HepG2 (cell line): ENCODE data around the gene VARS2. TPM values are rescaled to one million over a fixed set of nuclear protein-coding genes. Genes with fewer than 3 reads are reported as not detected.
A peak's percentile ranks its signal among the peaks of the same experiment; 100 is the strongest.

ENCODE experiments used
- AGO1 ChIP-seq: fragments of 200-400 bp; formaldehyde crosslinking; IDR thresholded peaks from 2 replicates; pipeline ENCODE4 v1.6.1; 2017; ENCODE audit warnings: mild to moderate bottlenecking, low read depth, low read length, moderate library complexity; ENCODE audit not compliant: poor library complexity, severe bottlenecking
- FOXC1 ChIP-seq: sonication (generic); formaldehyde crosslinking; IDR thresholded peaks from 2 replicates; pipeline ENCODE4 v1.8.0; 2022; ENCODE audit warnings: mild to moderate bottlenecking, missing genetic modification reagents, borderline replicate concordance
- JARID2 ChIP-seq: sonication (generic); formaldehyde crosslinking; IDR thresholded peaks from 2 replicates; pipeline ENCODE4 v1.8.1; 2023; ENCODE audit warnings: missing genetic modification reagents, inconsistent platforms; ENCODE audit not compliant: insufficient replicate concordance
- KMT2A ChIP-seq: sonication (generic); formaldehyde crosslinking; IDR thresholded peaks from 2 replicates; pipeline ENCODE4 v1.4.0; 2020; ENCODE audit warnings: missing genetic modification reagents
- NBN ChIP-seq: fragments of 450-650 bp; conservative IDR thresholded peaks from 2 replicates; pipeline ENCODE4 v1.6.1; 2017
- NFE2 ChIP-seq: sonication (generic); formaldehyde crosslinking; IDR thresholded peaks from 2 replicates; pipeline ENCODE4 v1.4.0; 2020; ENCODE audit warnings: missing genetic modification reagents
- NFYC ChIP-seq: IDR thresholded peaks from 2 replicates; pipeline ENCODE4 v1.6.1; 2016; ENCODE audit warnings: missing genetic modification reagents, missing compliant biosample characterization
- PTBP1 ChIP-seq: fragments of 200-400 bp; formaldehyde crosslinking; IDR thresholded peaks from 2 replicates; pipeline ENCODE4 v1.6.1; 2018; ENCODE audit warnings: low read length, low read depth; ENCODE audit not compliant: poor library complexity, severe bottlenecking
- RCOR2 ChIP-seq: IDR thresholded peaks from 2 replicates; pipeline ENCODE4 v1.6.1; 2016; ENCODE audit warnings: missing biosample characterization, missing genetic modification reagents
- SMAD9 ChIP-seq: sonication (generic); formaldehyde crosslinking; IDR thresholded peaks from 2 replicates; pipeline ENCODE4 v1.5.1; 2020; ENCODE audit warnings: mild to moderate bottlenecking, missing genetic modification reagents
- SNAI1 ChIP-seq: sonication (generic); formaldehyde crosslinking; IDR thresholded peaks from 2 replicates; pipeline ENCODE4 v1.5.0; 2020; ENCODE audit warnings: mild to moderate bottlenecking, missing genetic modification reagents, borderline replicate concordance
- SYNCRIP ChIP-seq: fragments of 200-400 bp; formaldehyde crosslinking; IDR thresholded peaks from 2 replicates; pipeline ENCODE4 v1.6.1; 2018; ENCODE audit warnings: mild to moderate bottlenecking, low read depth, low read length; ENCODE audit not compliant: insufficient read depth
- ZNF292 ChIP-seq: sonication (generic); formaldehyde crosslinking; IDR thresholded peaks from 2 replicates; pipeline ENCODE4 v1.8.1; 2022; ENCODE audit warnings: mild to moderate bottlenecking, low read depth, missing genetic modification reagents, borderline replicate concordance
- ZNF557 ChIP-seq: sonication (generic); formaldehyde crosslinking; IDR thresholded peaks from 2 replicates; pipeline ENCODE4 v1.4.0; 2020; ENCODE audit warnings: missing genetic modification reagents
- polyA plus RNA-seq, 8 experiments: library from polyadenylated mRNA; depleted of rRNA in 3 of 8; stranded (reverse) in 7 of 8; unstranded in 1 of 8; fragments of >200 nt; fragmentation: Illumina TruSeq in 4 of 8; extraction: Trizol in 4 of 8; gene quantifications; 2 replicates each; pipeline versions ENCODE4 v1.2.1 to v1.2.3, GENCODE V29; 2011 to 2016; ENCODE audit warnings: low read depth in 4 of 8, missing spikeins in 1 of 8, mixed read lengths in 1 of 8; ENCODE audit not compliant: insufficient read depth in 1 of 8
- total RNA-seq, 5 experiments: library from RNA; depleted of rRNA; stranded (reverse); fragments of >200 nt; fragmentation: Illumina TruSeq; extraction: Trizol; gene quantifications; 2 replicates each; pipeline ENCODE4 v1.2.3, GENCODE V29; 2016; ENCODE audit warnings: low read depth in 1 of 5
- TF ChIP-seq, protein P1 (sequence below): sonication (generic); formaldehyde crosslinking; IDR thresholded peaks from 2 replicates; pipeline ENCODE4 v1.4.0; 2020; ENCODE audit warnings: missing genetic modification reagents, mild to moderate bottlenecking, borderline replicate concordance
- TF ChIP-seq, protein P2 (sequence below): sonication (generic); formaldehyde crosslinking; IDR thresholded peaks from 2 replicates; pipeline ENCODE4 v1.4.0; 2020; ENCODE audit warnings: missing genetic modification reagents, borderline replicate concordance
- TF ChIP-seq, protein P3 (sequence below): sonication (generic); formaldehyde crosslinking; IDR thresholded peaks from 2 replicates; pipeline ENCODE4 v1.5.0; 2020; ENCODE audit warnings: mild to moderate bottlenecking, low read depth, missing genetic modification reagents, borderline replicate concordance
- TF ChIP-seq, protein P4 (sequence below): sonication (generic); formaldehyde crosslinking; IDR thresholded peaks from 2 replicates; pipeline ENCODE4 v1.5.0; 2020; ENCODE audit warnings: missing genetic modification reagents
- TF ChIP-seq, protein P5 (sequence below): sonication (generic); formaldehyde crosslinking; IDR thresholded peaks from 2 replicates; pipeline ENCODE4 v1.9.0; 2021; ENCODE audit warnings: missing genetic modification reagents, borderline replicate concordance

VARS2 gene
- total and polyA plus RNA-seq, 2 of the 13 experiments (the other 11 are each of a cell fraction or from before 2014, with no cell fraction given), result 61.8 to 71.8 TPM

DNA sequence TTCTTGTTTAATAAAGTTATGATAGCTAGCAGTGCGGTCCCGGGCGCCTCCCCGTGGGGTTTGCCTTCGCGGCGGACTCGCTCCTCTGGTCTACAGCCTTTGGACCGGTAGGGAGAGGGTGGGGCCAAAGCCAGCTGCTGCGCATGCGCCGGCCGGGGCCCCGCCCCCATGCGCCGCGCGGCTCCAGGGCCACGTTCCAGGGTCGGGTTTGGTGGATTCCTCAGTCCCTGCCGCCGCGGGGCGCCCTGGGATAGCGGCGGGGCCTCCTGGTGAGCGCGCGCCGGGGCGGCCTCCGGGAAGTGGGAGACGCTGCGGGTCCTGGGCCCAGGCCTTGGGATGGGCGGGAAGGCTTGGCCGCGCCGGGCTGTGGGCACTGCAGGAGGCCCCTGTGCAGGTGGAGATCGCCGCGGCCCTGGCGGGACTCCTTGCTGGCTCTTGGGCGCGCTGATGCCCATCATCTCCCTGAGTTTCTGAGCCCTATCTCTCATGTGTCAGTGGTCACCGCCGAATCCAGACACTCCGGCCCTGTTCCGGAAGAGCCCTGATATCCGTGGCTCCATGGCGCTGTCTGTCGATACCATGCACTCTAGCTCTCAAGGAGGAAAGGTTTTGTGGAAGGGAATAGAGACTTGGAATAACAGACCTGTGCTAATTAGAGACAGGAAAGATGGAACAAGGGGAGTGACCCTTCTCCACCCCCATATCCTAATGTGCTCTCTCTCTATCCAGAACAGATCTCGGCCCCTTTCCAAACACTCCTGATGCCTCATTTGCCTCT lies at the start of gene VARS2 (continued):
- TF ChIP-seq, protein P1, sequence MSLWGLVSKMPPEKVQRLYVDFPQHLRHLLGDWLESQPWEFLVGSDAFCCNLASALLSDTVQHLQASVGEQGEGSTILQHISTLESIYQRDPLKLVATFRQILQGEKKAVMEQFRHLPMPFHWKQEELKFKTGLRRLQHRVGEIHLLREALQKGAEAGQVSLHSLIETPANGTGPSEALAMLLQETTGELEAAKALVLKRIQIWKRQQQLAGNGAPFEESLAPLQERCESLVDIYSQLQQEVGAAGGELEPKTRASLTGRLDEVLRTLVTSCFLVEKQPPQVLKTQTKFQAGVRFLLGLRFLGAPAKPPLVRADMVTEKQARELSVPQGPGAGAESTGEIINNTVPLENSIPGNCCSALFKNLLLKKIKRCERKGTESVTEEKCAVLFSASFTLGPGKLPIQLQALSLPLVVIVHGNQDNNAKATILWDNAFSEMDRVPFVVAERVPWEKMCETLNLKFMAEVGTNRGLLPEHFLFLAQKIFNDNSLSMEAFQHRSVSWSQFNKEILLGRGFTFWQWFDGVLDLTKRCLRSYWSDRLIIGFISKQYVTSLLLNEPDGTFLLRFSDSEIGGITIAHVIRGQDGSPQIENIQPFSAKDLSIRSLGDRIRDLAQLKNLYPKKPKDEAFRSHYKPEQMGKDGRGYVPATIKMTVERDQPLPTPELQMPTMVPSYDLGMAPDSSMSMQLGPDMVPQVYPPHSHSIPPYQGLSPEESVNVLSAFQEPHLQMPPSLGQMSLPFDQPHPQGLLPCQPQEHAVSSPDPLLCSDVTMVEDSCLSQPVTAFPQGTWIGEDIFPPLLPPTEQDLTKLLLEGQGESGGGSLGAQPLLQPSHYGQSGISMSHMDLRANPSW (CRISPR knock-in tag), result no peak; the same call in 1 of the 2 replicates
- TF ChIP-seq SMAD9, result no peak; the same call in 1 of the 2 replicates
- no peak for TF ChIP-seq PTBP1
- TF ChIP-seq, protein P2, sequence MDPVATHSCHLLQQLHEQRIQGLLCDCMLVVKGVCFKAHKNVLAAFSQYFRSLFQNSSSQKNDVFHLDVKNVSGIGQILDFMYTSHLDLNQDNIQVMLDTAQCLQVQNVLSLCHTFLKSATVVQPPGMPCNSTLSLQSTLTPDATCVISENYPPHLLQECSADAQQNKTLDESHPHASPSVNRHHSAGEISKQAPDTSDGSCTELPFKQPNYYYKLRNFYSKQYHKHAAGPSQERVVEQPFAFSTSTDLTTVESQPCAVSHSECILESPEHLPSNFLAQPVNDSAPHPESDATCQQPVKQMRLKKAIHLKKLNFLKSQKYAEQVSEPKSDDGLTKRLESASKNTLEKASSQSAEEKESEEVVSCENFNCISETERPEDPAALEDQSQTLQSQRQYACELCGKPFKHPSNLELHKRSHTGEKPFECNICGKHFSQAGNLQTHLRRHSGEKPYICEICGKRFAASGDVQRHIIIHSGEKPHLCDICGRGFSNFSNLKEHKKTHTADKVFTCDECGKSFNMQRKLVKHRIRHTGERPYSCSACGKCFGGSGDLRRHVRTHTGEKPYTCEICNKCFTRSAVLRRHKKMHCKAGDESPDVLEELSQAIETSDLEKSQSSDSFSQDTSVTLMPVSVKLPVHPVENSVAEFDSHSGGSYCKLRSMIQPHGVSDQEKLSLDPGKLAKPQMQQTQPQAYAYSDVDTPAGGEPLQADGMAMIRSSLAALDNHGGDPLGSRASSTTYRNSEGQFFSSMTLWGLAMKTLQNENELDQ, result peak; percentile 79; the same call in 1 of the 2 replicates
- no peak for TF ChIP-seq SYNCRIP
- TF ChIP-seq FOXC1 (CRISPR knock-in tag), result peak; percentile 92; the same call in 1 of the 2 replicates
- TF ChIP-seq NFE2 (CRISPR knock-in tag), result 0 out of 2 replicates have a peak, but pooled peaks have one; percentile 4
- no peak for TF ChIP-seq NBN
- TF ChIP-seq SNAI1 (CRISPR knock-in tag), result peak; percentile 99
- peak; percentile 57 for TF ChIP-seq NFYC (CRISPR knock-in tag)
- TF ChIP-seq RCOR2 (CRISPR knock-in tag), result 0 out of 2 replicates have a peak, but pooled peaks have one; percentile 33
- TF ChIP-seq, protein P3, sequence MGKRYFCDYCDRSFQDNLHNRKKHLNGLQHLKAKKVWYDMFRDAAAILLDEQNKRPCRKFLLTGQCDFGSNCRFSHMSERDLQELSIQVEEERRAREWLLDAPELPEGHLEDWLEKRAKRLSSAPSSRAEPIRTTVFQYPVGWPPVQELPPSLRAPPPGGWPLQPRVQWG (CRISPR knock-in tag), result no peak
- TF ChIP-seq, protein P4, sequence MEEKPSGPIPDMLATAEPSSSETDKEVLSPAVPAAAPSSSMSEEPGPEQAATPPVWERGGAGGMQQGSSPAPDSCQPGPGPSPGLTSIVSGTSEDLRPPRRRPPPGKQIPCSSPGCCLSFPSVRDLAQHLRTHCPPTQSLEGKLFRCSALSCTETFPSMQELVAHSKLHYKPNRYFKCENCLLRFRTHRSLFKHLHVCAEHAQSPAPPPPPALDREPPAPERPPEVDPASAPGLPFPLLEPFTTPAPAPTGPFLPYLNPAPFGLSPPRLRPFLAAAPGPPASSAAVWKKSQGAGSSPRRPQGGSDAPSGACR (CRISPR knock-in tag), result peak; percentile 93
- TF ChIP-seq, protein P5, sequence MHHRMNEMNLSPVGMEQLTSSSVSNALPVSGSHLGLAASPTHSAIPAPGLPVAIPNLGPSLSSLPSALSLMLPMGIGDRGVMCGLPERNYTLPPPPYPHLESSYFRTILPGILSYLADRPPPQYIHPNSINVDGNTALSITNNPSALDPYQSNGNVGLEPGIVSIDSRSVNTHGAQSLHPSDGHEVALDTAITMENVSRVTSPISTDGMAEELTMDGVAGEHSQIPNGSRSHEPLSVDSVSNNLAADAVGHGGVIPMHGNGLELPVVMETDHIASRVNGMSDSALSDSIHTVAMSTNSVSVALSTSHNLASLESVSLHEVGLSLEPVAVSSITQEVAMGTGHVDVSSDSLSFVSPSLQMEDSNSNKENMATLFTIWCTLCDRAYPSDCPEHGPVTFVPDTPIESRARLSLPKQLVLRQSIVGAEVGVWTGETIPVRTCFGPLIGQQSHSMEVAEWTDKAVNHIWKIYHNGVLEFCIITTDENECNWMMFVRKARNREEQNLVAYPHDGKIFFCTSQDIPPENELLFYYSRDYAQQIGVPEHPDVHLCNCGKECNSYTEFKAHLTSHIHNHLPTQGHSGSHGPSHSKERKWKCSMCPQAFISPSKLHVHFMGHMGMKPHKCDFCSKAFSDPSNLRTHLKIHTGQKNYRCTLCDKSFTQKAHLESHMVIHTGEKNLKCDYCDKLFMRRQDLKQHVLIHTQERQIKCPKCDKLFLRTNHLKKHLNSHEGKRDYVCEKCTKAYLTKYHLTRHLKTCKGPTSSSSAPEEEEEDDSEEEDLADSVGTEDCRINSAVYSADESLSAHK (CRISPR knock-in tag), result 0 out of 2 replicates have a peak, but pooled peaks have one; percentile 69
- TF ChIP-seq KMT2A, result peak; percentile 87
- no peak for TF ChIP-seq JARID2 (CRISPR knock-in tag)
- peak; percentile 94; the same call in 1 of the 2 replicates for TF ChIP-seq ZNF557 (CRISPR knock-in tag)
- TF ChIP-seq ZNF292 (CRISPR knock-in tag), result 0 out of 2 replicates have a peak, but pooled peaks have one; percentile 33
- peak; percentile 88 for TF ChIP-seq AGO1
